ENCODE measurements around the gene DACH1.

DNA sequence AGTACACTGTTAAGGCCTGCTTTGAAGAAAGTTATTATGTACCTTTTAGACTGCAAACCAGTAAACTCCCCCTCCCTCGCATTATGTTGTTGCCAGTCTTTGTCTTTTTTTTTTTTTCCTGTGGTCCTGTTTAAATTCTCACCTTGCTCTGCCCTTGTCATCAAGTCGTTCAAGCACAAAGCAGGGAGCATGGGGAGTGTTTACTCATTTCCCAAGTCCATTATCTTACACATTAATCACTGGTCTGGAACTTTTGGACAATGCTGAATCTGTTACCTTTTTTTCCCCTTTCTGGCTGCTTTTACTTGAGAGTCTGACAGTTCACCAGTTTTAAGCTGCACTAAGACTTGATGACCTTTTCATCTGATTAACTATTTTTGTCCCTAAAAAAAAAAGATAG lies 108.2 kb downstream of the DACH1 start:
- TF ChIP-seq, protein P1, sequence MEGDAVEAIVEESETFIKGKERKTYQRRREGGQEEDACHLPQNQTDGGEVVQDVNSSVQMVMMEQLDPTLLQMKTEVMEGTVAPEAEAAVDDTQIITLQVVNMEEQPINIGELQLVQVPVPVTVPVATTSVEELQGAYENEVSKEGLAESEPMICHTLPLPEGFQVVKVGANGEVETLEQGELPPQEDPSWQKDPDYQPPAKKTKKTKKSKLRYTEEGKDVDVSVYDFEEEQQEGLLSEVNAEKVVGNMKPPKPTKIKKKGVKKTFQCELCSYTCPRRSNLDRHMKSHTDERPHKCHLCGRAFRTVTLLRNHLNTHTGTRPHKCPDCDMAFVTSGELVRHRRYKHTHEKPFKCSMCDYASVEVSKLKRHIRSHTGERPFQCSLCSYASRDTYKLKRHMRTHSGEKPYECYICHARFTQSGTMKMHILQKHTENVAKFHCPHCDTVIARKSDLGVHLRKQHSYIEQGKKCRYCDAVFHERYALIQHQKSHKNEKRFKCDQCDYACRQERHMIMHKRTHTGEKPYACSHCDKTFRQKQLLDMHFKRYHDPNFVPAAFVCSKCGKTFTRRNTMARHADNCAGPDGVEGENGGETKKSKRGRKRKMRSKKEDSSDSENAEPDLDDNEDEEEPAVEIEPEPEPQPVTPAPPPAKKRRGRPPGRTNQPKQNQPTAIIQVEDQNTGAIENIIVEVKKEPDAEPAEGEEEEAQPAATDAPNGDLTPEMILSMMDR (IDR thresholded peaks at IDR 0.05), result no peak
- no peak for TF ChIP-seq POLR2A (IDR thresholded peaks at IDR 0.05)
